CD4-positive, alpha-beta T cell (primary cell): ENCODE results near the gene CALHM2. TPM values are rescaled to one million over a fixed set of nuclear protein-coding genes. Genes with fewer than 3 reads are reported as not detected.
"Not testable (repeated sequence)": the region's sequence is repeated elsewhere in the genome, so short reads cannot be mapped to it uniquely, and the experiment has no call there.

Experiments used
- ATAC-seq: fragments of 200-7000 bp; cut with Tn5 transposase; one replicate; pipeline ENCODE4 v1.10.0; 2022; ENCODE audit warnings: mild to moderate bottlenecking; ENCODE audit not compliant: poor library complexity
- CTCF ChIA-PET: fragments of 350-600 bp; sonication (Branson Sonifier 250); formaldehyde crosslinking; loops from one replicate; lab custom pipeline; 2021; ENCODE audit warnings: antibody characterized with exemption, inconsistent platforms; lab: Charles Lee
- POLR2A ChIA-PET: fragments of 350-600 bp; sonication (Branson Sonifier 250); formaldehyde crosslinking; loops from one replicate; lab custom pipeline; 2021; ENCODE audit warnings: antibody characterized with exemption, inconsistent platforms; lab: Charles Lee
- DNase-seq, 14 experiments: peaks; one replicate each; pipeline ENCODE4 v3.0.0-alpha.2; 2013 to 2020; ENCODE audit warnings: mixed read lengths in 2 of 14
- H3K27ac ChIP-seq, 2 donors: one replicate each; pipeline versions ENCODE4 v1.5.1 to v1.7.0; 2013; ENCODE audit warnings: low read length in 2 of 2, low read depth in 1 of 2, mild to moderate bottlenecking in 1 of 2
- H3K27me3 ChIP-seq, 2 experiments: 1 replicate in 1 of 2; 2 replicates in 1 of 2; pipeline versions ENCODE4 v1.6.1 to v1.7.0; 2013; ENCODE audit warnings: low read length in 2 of 2, control low read depth in 1 of 2, mild to moderate bottlenecking in 1 of 2, moderate library complexity in 1 of 2; ENCODE audit not compliant: insufficient read depth in 2 of 2, control insufficient read depth in 1 of 2
- H3K36me3 ChIP-seq: one replicate; pipeline ENCODE4 v1.6.1; 2013; ENCODE audit warnings: low read length, control low read depth; ENCODE audit not compliant: insufficient read depth
- H3K4me1 ChIP-seq: one replicate; pipeline ENCODE4 v1.6.1; 2013; ENCODE audit warnings: low read length, control low read depth; ENCODE audit not compliant: insufficient read depth
- H3K4me3 ChIP-seq: one replicate; pipeline ENCODE4 v1.5.1; 2013; ENCODE audit warnings: mild to moderate bottlenecking, low read length, moderate library complexity
- H3K9me3 ChIP-seq, 2 experiments: 1 replicate in 1 of 2; 2 replicates in 1 of 2; pipeline versions ENCODE4 v1.6.1 to v1.7.0; 2013; ENCODE audit warnings: low read length in 2 of 2, mild to moderate bottlenecking in 2 of 2, control low read depth in 1 of 2, moderate library complexity in 1 of 2; ENCODE audit not compliant: control insufficient read depth in 1 of 2, insufficient read depth in 1 of 2
- H3K27ac Mint-ChIP-seq: one replicate; pipeline ENCODE4 v1.8.0; 2020; ENCODE audit warnings: mixed read lengths
- H3K27me3 Mint-ChIP-seq: one replicate; pipeline ENCODE4 v1.8.0; 2021; ENCODE audit warnings: mixed read lengths
- H3K36me3 Mint-ChIP-seq: one replicate; pipeline ENCODE4 v1.8.0; 2021; ENCODE audit warnings: low read depth, mixed read lengths
- H3K4me1 Mint-ChIP-seq: one replicate; pipeline ENCODE4 v1.8.0; 2021; ENCODE audit warnings: low read depth, mixed read lengths
- H3K4me3 Mint-ChIP-seq: one replicate; pipeline ENCODE4 v1.8.0; 2020; ENCODE audit warnings: mild to moderate bottlenecking, mixed read lengths
- H3K9me3 Mint-ChIP-seq: one replicate; pipeline ENCODE4 v1.8.0; 2020; ENCODE audit warnings: mixed read lengths
- CTCF ChIP-seq: fragments of 200-600 bp; IDR thresholded peaks from one replicate; pipeline ENCODE4 v1.8.0; 2022; ENCODE audit warnings: antibody characterized with exemption, mild to moderate bottlenecking
- intact Hi-C, 2 experiments: fragments of 100-400 bp; cut with DNase I in 1 of 2; cut with micrococcal nuclease in 1 of 2; formaldehyde crosslinking; loops; one replicate each; pipeline versions ENCODE4 v1.15.1 to v1.9.0; 2023 to 2025; cut with DNase I, micrococcal nuclease
- total RNA-seq, 174 experiments: library from RNA in 2 of 174; stranded (reverse) in 2 of 174; gene quantifications; one replicate each; pipeline ENCODE4 v1.2.3 and lab custom pipeline; 2021 to 2026

Gene CALHM2
- total RNA-seq, 2 experiments from 2014 or later: 3.1 to 4.0 TPM

GRCh38 chr10:103419101-103419500 is 33.1 kb downstream of the CALHM2 start:
- Mint-ChIP-seq H3K36me3 (peaks cover 90% of the 10 kb centered on the region), H3K4me3 (no peak overlapping the region), H3K9me3 (no peaks in the 10 kb centered on the region), H3K27me3 (no peaks in the 10 kb centered on the region), H3K4me1 (no peaks in the 10 kb centered on the region), H3K27ac (no peak overlapping the region)
- H3K4me1 ChIP-seq: no peaks in the 10 kb centered on the region
- no peak overlapping the region for H3K27ac ChIP-seq
- ATAC-seq: no peak
- ChIA-PET POLR2A (no interaction called here), CTCF (interaction anchor here (1.9 kb wide), 1 partner anchor 67 kb away, joined by 6 read pairs; no protein-coding TSS in a partner anchor)
- H3K9me3 ChIP-seq: no peaks in the 10 kb centered on the region
- H3K4me3 ChIP-seq: no peak overlapping the region
- peaks cover 93% of the 10 kb centered on the region for H3K36me3 ChIP-seq
- no peaks in the 10 kb centered on the region for H3K27me3 ChIP-seq
- no peak for TF ChIP-seq CTCF
- DNase-seq: no peak
- intact Hi-C loops: loop anchor here in 1 of 2 experiments (5.0 kb wide), 2 partner anchors 173 to 268 kb away; no protein-coding TSS in a partner anchor

- Mint-ChIP-seq H3K4me3 (no peak overlapping the region), H3K27ac (no peak overlapping the region), H3K27me3 (no peaks in the 10 kb centered on the region), H3K9me3 (no peaks in the 10 kb centered on the region), H3K4me1 (no peaks in the 10 kb centered on the region), H3K36me3 (peaks cover 90% of the 10 kb centered on the region)
- ChIA-PET POLR2A (no interaction called here), CTCF (interaction anchor here (0.6 to 1.9 kb wide), 4 partner anchors 10 to 74 kb away, joined by 3 to 6 read pairs (median 4); no protein-coding TSS in a partner anchor)
- intact Hi-C loops: loop anchor here (1.0 to 5.0 kb wide), 5 partner anchors 65 to 270 kb away; no protein-coding TSS in a partner anchor
- H3K27ac ChIP-seq: no peak overlapping the region
- H3K27me3 ChIP-seq: no peaks in the 10 kb centered on the region
- DNase-seq (no peak), ATAC-seq (no peak)
- H3K36me3 ChIP-seq: peaks cover 93% of the 10 kb centered on the region
- H3K9me3 ChIP-seq: no peaks in the 10 kb centered on the region
- no peak for TF ChIP-seq CTCF
- H3K4me1 ChIP-seq: no peaks in the 10 kb centered on the region
- no peak overlapping the region for H3K4me3 ChIP-seq
Measured at GRCh38 chr10:103417601-103418000, 34.6 kb downstream of the CALHM2 start.

DNA sequence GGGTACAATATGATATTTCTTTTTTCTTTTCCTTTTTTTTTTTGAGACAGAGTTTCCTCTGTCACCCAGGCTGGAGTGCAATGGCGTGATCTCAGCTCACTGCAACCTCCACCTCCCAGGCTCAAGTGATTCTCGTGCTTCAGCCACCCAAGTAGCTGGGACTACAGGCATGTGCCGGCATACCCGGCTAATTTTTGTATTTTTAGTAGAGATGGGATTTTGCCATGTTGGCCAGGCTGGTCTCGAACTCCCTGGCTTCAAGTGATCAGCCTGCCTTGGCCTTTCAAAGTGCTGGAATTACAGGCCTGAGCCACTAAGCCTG is 35.1 kb downstream of the CALHM2 start:
- H3K27me3 Mint-ChIP-seq, H3K4me1 ChIP-seq, ATAC-seq, POLR2A ChIA-PET, H3K4me3 Mint-ChIP-seq, H3K27ac Mint-ChIP-seq, H3K27ac ChIP-seq, H3K27me3 ChIP-seq, H3K4me1 Mint-ChIP-seq, DNase-seq, H3K9me3 Mint-ChIP-seq, H3K9me3 ChIP-seq, H3K4me3 ChIP-seq: not testable (repeated sequence)
- H3K36me3 Mint-ChIP-seq: peaks cover 90% of the 10 kb centered on the region
- H3K36me3 ChIP-seq: peaks cover 93% of the 10 kb centered on the region
- CTCF ChIA-PET: interaction anchor here (0.6 to 1.8 kb wide), 4 partner anchors 10 to 74 kb away, joined by 3 to 5 read pairs (median 4); partner anchors contain the start of genes ATP5MK and PDCD11
- TF ChIP-seq CTCF: peak; percentile 54
- intact Hi-C loops: loop anchor here (1.0 to 5.0 kb wide), 5 partner anchors 65 to 270 kb away; no protein-coding TSS in a partner anchor
